Dermis blood vessel endothelial cell (primary cell): Measurements from ENCODE around the gene TMEM253. TPM values are rescaled to one million over a fixed set of nuclear protein-coding genes. Genes with fewer than 3 reads are reported as not detected.

ENCODE experiments used
- DNase-seq: peaks from one replicate; pipeline ENCODE4 v3.0.0; 2010
- total RNA-seq: library from RNA; depleted of rRNA; stranded (reverse); fragments of >200 nt; gene quantifications from 2 replicates; pipeline ENCODE4 v1.2.3, GENCODE V29; 2014

The TMEM253 gene
- total RNA-seq, 1 donor from 2014 or later: not detected

DNA sequence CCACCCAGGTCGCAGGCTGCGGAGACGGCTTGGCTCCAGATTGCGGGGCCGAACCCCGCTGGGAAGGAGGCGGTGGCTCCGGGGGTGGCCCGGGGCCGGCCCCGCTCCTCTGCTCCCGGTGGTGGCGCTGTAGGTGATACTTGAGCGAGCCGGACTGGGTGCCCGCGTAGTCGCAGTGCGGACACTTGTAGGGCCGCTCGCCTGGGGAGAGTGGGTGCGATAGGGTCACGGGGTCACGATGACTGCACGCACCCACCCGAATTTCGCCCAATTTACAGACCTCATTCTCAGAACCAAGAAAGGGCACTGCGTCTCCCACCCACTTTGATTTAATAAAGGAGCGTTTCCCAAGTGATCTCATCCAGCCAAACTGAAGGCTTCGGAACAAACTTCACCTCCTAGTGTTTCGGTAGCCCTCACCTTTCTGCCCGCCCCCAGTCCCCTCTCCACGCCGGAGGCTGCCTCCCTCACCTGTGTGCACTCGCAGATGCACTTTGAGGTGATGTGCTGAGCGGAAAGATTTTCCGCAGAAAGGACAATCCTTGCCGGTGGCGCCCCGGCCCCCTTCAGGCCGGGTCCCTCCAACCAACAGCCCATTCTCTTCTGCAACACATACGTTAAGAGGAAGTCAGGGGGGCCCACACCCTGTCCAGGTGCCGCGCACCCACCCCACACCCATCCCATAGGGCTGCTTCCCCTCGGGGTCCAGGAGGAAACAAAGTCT is 9.8 kb upstream of the TMEM253 start:
- DNase-seq: no peak

DNA sequence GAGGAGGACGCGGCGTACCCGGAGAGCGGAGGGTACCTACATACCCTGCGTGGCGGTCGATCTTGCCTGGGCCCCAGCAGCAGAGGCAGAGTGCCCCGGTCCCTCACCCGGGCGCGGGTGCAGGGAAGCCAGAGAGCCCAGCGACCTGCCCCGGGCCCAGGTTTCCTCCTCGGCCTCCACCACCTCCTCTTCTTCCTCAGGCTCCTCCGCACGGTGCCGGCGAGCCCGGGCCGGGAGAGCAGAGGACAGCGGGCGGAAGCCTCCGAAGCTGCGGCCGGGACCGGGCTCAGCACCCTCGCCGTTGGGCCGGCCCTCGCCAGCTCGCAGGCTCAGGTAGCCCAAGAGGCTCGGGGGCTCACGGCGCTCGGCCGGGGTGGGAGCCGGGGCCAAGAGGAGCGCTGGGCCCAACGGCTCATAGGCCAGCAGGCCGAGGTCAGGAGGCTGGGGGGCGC is 9.0 kb upstream of the TMEM253 start:
- no peak for DNase-seq

DNA sequence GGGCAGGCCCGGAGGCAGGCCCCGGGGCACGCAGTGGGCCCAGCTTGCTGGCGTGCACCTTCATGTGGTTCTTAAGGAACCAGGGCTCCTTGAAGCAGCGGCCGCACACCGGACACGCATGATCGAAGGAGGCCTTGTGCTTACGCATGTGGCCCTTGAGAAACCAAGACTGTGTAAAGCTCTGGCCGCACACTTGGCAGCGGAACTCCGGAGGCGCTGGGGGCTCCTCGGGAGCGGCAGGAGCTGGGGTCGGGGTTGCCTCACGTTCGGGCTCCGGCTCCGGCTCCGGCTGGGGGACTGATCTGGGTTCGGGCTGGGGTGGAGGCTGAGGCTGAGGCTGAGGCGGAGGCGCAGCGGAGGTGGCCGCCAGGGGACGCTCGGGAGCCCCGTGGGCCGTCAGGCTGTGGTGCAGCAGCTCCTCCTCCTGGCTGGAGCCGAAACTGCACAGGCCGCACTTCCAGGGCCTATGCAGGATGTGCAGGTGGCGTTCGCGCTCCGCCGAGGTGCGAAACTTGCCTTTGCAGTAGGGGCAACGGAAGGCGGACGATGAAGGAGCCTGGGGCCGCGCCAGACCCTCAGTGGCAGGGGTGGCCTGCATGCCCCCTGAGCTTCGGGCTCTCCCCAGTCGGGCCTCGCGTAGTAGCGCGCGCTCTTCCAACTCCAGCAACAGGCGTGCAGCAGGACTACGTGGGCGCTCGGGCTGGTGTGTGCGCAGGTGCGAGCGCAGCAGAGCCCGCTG is 8.4 kb upstream of the TMEM253 start:
- peak; percentile 89 for DNase-seq

DNA sequence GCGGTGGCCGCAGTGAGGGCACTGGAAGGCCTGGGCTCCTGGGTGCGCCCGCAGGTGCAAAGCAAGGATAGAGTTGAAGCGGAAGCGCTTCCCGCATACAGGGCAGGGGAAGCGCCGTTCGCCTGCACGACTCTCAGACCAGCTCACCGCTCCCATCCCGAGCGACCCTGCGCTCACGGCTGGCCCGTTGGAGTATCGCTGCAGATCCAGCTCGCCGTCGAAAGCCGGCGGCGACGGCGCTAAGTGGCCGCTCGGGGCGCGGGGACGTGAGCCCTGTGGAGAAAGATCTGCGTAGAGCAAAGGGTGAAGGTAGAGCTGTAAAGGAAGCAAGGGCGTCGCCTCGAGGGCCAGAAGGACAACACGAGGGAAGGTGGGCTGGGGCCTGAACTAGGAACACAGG is 7.8 kb upstream of the TMEM253 start:
- DNase-seq: no peak

DNA sequence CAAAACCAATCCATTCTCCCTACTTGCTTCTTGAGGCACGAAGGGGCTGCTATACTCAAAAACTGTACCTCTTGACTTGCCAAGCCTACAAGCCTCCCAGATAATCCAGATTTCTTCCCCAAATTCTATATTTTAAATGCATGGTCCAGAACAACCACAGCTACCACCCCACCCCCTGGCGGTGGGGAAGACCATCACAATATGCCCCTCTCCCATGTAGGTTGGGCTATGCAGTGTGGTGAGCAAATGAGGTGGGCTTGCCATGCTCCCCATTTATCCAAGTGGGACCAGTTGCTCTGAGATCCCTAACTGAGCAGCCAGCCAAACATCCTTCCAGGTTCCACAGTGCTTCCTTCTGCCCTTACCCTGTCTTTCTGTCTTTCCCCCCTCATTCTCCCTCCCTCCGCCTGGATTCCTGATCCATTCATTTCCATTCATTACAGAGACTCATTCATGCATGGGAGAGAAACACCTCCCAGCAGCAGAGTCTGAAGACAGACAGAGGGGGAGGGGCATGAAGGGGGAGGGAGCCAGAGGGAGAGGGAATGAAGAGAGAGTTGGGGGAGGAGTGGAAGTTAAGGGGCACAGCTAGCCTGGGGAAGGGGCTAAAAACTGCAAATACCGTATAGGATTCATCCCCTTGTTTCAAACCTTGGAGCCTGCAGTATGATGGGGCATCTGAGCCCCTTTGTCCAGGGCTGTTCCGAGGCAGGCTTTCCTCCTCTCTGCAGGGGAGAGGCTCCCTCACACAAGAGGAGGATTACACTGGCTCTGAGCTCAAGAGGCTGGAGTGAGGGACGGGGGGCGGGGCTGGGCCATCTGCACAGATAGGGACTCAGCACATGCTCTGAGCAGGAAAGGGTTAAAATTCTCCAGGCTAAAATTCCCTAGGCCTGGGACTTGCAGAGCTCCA is 6.8 kb upstream of the TMEM253 start:
- no peak for DNase-seq

DNA sequence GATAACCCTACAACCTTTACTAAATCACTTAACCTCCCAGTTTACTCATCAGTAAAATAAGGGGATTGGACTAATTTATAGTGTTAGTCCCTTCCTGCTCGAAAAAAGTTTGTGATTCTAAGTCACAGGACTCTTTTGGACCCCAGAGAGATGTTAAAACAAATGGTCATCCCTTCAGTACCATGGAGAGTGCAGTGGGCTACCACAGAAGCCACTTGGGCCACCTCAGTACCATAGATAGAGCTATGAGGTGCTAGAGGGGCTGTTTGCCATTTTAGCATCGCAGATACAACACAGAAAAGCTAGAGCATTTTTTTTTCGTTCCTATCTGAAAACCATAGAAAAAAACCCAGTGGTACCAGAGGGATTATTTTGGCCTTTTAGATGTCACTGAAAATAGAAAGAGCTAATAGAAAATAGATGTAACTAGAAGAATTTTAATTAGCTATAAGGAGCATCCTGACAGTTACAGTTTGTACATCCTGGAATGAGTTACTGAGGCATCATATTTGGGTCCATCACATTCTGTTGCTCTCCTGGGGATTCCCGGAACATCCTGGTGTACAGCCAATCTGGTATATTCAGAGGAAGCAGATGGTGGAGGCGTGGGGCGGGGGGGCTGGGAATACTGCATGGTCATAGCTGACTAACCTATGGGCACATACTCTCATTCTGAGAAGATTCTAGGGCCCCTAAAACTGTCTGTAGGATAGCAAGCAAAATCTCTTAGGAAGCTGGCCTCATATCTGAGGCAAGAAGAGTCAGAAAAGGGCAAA is 5.2 kb upstream of the TMEM253 start:
- DNase-seq: peak; percentile 54

DNA sequence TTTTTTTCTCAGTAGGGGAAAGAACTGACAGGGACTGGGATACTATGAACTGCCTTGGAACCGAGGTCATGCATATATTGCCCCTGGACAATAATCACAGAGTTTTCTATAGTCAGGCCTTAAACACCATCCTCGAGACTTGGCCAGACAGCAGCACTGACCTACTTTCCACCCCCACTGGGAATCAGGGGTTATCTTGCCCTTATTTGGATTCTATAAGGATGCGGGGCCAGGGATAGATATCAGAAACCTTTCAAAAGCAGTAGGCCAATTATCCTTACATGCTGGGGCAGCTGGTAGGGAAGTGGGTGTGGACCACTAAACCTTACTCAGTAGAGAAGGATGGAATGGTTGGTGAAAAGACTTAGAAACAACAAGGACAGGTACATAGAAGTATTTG is 4.4 kb upstream of the TMEM253 start:
- DNase-seq: no peak

DNA sequence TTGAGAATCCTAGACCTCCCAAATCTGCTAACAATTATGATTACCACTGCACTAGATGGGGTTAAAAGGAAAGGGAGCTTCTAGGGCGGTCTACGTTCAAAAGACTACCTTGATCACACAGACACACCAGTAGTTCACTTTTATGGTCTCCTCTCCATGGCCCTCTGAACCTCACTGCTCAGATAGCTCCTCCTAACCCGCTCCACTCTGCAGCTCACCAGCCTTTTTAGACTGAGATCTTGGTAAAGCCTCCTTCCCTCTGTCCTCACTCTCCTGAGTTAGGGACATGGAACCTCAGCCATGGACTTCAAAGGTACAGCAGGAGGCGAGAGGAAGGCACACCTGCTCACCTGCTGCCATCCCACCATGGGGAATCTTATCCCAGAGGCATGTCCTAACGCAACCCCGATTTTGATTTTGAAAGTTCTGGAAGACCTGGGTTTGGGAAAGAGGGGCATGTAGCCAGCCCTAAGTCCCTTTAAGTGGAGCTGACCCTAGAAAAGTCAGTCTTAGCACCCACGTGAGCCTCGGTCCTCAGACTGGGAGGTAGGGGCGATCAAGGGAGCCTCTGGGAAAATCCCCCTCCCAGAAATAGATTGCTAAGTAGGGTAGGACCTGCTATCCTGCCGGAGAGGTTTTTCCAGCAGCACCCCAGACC is 3.8 kb upstream of the TMEM253 start:
- no peak for DNase-seq

DNA sequence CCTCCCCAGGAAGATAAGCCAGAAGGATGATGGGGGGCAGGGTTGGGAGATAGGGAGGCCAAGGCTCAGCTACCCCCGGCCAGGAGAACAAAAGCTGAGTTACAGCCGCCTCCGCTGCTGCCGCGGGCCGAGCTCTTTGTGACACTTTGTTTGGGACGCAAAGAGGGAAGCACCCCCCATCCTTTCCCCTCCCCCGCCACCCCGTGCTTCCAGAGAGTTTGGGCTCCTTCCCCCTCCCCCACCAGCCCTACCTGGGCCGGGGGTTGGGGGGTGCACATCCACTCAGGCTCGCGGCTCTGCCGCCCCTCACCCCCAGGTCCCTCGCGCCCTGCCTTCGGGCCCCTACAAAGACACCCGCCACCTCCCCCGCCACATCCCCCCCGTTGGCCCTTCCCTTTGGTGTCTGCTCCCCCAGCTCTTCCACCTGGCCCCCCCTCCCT is 3.2 kb upstream of the TMEM253 start:
- no peak for DNase-seq

DNA sequence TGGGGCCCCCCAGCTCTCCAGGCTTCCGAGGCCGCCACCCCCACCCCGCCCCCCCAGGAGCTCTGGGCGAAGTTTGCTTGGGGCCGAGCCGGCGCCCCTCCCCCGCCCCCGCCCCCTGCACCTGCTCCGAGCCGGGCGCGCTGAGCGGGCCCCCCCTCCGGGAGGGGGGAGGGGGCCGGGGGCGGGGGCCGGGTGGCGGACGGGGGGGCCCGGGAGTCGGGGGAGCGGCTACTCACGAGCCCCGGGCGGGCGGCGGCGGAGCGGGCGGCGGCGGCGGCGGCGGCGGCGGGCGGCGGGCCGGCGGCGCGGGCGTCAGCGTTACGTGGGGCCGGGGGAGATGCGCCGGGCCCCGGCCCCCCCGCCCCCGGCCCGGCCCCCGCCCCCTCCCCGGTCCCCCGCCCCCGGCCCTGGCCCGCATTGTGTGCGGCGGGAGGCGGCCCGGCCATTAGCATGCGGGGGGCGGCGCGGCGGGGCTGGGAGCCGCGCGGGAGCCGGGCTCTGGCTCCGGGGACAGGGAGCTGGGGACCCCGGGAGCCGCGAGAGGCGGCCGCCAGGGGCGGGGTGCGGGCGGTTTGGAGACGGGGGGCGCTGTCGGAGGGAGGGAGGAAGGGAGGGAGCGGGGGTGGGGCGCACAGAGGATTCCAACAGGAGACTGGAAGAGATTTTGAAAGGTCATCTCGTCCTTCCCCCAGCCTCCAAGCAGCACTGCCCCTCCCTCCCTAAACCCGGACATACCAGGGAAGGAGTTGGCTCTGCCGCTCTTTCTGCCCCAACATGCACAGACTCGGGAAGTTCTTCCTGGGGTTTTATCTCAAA is 2.6 kb upstream of the TMEM253 start, which contains the start of gene ZNF219:
Gene ZNF219 (minus strand): TSS at position 580 of the 816 bp plus-strand sequence. CDS start 5,064 bp downstream, outside the sequence.
- DNase-seq: peak; percentile 62

DNA sequence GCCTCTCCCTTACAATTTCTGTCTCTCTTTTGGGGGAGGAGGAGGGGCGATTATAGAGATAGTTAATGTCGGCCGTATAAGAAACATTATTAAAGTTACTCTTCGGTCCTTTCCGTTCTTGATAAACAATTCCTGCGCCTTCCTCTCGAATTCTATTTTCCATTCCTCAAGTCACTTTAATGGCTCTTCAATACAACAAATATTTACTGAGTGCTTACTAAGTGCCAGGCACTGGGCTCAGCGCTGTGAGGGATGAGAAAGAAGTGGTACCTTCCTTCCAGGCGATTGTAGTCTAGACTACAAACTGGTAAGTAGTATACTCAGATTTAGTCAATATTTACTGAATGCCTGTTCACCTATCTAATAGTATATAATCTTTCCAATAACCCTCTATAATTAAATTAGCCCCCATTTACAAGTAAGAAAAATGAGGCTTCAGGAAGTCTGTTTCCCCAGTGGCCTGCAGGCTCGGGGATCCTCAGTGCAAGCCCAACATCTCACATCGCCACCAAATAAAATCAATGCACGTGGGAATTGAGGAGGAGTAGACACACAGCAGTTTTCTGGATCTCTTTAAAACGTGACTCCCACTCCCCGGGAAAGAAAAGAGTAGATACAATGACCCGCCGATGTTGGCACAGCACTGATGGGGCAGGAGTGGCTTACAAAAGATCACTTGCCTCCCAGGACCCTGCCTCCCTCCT is 1.8 kb upstream of the TMEM253 start:
- no peak for DNase-seq

DNA sequence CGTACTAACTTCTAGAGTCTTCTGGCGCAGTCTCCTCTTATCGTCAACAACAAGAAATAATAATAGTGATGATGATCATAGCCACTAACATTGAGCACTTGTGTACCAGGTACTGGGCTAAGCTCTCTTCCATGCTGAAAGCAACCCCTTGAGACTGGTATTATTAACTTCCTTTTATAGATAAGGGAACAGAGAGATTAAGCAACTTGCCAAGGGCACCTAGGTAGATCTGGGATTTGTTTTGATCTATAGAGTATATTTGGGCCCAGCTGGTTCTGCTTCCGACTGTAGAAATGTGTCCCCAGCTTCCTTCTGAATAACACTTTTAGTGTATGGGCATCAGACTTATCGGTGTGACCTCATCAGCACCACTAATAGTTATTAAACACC is 1.3 kb upstream of the TMEM253 start:
- no peak for DNase-seq

DNA sequence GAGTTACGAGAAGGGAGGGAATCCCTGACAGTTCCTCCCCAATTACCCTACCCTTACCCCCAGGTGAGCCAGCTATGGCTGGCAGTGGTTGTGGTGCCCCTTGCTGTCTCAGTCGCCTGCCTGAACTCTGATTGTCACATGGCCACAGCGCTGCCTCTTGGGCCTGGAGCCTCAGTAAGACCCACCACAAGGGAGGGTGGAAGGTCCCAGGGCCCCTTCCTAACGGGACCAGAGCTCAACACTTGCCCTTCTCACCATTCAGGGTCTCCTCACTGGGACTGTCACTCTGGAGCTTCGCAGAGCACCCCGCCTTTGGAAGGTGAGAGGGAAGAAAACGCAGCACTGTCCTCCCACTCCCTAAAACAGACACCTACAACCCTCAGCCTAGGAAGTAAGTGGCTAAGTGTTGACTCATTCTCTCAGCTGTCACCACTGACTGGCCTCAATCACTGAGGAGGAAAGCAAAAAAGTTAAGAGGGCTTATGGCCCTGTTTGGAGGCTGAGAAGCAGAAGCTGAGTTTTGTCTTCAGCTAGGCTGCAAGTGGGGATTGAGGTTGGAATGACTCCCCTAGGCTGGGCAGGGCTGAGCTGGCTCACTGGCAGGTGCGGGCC is 1.0 kb downstream of the TMEM253 start:
- no peak for DNase-seq

DNA sequence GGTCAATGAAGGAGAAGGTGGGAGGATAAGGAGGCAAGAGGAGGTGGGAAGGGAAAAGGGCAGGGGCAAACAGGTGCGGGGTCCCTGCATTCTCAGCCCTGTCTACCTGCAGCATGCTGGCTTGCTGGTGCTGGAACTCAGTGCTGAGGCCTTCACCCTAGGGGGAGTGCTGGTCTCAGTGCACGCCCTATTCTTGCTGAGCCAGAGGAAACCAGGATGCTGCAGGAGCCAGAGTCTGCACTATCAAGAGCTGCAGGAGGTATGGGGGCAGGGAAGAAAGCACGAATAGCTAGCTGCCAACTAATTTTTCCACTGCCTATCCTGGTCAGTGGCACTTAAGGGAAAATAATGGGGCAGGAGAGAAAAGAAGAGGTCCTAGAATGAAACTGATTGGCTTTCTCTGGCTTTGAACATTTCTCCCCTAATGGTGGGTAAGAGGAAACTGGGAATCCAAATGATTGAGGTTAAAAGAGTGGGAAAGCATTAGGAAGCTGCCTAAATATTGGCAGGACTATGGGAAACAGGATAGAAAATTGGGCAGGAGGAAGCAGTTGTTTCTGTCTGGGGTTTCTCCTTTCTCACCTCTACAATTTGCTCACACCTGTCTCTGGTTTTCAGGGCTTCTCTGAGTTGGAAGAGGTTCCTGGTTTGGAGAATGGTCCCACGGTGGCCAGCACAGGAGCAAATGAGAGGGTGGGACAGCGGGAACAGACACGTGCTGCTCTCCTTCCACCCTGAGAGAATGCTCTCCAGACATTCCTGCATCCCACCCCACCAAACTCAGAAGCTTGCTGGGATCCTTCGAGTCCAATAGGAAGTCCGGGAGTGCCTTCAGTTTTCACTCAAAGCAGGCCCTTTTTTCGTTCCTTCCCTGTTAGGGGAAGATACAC is 1.9 kb downstream of the TMEM253 start:
- DNase-seq: no peak

DNA sequence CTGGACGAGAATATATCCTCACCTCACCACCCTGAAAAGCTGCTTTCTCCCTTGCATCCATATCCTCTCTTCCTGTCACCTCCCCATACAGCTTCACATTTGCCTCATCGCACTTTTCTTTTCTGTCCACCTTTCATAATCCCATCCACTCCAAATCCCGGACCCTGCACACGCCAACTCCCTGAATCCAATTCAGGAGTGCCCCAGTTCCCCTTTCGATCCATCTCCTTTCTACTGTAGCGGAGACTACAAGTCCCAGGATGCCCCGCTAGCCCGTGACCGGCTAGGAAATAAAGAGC is 2.5 kb downstream of the TMEM253 start:
- no peak for DNase-seq

DNA sequence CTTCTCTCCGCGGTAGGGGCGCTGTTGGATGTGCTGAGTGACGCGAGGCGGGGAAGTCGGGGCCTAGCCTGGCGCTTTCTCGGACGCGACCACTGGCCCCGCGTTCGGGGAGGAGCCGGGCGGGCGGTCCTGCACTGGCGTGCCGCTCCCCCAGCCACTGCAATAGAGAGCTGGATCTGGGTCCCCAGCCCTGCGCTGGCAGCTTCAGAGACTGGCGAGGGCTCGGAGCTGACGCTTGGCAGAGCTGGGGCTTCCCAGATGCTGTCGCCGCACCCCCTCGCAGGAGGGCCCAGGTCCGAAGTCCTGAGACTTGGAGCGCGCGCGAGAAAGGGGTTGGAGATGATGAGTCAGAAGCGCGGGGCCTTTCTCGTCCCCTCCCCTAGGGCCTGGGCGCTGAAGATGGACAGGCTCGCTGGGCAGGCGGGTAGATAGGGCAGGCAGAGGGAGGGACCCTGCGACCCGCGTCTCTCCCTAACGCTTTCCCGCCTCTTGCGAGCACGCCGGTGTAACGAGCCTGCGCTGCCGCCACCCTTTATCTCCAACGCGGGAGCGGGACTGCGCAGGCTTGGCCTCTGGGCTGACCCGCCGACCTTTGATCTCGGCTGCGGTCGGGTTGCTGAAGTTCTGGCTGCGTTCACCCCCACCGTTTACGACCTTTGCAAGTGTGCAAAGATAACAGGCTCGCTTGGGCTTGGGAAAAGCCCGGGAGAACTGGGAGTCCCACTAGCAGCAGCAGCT is 3.0 kb downstream of the TMEM253 start:
- DNase-seq: peak; percentile 97

DNA sequence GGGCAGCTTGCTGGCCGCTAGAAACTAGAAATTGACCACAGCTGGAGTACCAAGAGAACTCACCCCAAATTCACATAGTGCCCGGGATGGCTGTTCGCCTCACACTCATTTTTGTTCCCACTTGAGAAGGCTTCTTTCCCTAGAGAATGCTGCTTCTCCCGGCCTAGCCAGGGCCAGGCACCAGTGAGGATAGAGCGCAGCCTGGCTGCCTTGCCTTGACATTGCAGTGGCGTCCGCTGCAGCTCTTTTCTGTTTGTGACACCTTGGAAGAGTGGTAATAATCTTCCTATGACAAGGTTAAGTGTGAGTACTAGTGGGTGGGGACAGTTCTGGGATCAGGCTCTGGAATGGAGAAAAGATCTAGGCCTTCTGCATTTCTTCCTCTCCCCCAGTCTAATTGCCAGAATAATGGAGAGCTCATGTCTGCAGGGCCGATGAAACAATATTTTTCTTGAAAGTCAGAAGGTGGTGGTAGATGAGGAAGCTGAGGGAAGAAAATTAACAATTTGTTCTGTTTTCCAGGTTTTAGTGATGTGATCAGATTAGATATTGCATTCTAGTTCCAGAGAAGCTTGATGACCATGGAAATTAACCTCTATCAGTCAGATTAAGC is 3.7 kb downstream of the TMEM253 start:
- peak; percentile 87 for DNase-seq

DNA sequence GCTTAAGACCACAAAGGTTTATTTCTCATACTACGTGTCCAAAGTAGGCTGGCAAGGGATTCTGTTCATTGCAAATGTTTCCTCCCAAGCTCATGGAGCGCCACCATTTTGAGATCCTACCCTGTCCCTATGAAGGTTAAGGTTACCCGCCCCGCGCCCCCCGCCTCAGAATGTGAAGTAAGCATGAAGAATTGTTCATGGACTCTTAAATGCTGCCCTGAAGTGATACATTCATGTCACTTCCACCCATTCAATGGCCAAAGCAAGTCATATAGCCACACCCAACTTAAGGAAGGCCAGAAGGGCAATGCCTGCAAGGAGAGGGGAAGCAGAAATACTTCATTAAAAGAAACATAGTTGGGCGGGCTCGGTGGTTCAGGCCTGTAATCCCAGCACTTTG is 4.2 kb downstream of the TMEM253 start:
- no peak for DNase-seq
